GM15510 (cell line): Measurements from ENCODE around the gene E2F1.

Source experiments
- POLR2A ChIP-seq: IDR thresholded peaks from 3 replicates; pipeline ENCODE4 v1.6.1; 2011; ENCODE audit warnings: borderline replicate concordance; ENCODE audit not compliant: insufficient read length; ENCODE audit errors: extremely low read depth

Gene E2F1

DNA sequence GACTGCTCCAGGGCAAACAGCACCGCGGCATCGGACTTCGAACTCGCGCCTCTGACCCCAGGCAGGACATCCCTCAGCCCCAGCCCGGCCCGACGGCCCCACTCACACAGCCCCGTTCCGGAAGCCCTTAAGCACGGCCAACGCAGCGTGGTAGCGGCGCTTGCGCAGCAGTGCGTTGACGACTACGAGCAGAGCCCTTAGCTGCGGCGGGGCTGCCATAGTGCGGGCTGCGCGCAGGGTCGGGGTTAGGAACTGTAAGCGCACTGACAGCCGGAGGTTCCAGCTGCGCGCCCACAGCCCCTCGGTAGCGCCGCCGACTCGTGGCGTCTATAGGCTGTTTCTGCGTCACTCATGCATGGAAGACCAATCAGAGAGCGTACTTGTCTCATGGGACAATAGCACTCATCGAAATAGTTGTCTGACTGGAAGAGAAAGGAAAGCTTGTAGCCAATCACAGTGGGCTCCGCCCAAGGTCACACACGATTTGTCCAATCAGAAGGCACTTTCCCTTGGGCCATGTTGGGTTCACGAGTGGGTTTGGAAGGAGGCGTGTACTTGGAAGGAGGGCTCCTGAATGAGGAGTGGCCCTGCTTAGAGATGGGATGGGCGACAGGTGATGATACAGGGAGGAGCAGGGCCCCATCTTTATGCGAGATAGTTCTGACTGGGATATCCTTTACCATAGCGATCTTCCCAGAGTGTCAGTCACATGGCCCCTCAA lies 34.0 kb upstream of the E2F1 start, which contains the start of gene PXMP4:
TSS of gene PXMP4 (minus strand) at position 322 of the 721 bp plus-strand sequence. CDS start at position 219, 103 bp downstream.
- peak; percentile 59 for TF ChIP-seq POLR2A

- TF ChIP-seq POLR2A = no peak
These were observed 33.2 kb upstream of the E2F1 start for GRCh38 chr20:33719277-33719988.

- no peak for TF ChIP-seq POLR2A
These were observed 30.3 kb upstream of the E2F1 start for GRCh38 chr20:33716498-33716897.

DNA sequence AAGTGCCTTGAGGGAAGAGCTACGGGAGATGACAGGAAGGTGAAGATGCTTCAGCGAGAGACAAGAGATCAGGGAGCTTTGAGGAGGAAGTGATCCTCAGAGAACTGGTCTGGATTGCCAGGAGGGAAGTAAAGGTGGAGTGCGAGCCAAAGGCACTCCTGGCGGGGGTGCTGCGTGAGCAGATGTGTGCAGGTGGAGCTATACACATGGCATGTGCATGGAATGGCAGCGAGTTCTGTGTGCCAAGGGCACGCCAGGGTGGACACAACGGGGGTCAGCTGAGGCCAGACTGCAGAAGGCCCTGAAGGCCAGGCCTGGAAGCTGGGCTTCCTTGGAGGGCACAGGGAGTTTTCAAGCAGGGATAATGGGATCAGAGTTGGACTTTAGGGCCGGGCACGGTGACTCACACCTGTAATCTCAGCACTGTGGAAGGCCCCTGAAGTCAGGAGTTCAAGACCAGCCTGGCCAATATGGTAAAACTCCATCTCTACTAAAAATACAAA lies 27.7 kb upstream of the E2F1 start:
- no peak for TF ChIP-seq POLR2A

DNA sequence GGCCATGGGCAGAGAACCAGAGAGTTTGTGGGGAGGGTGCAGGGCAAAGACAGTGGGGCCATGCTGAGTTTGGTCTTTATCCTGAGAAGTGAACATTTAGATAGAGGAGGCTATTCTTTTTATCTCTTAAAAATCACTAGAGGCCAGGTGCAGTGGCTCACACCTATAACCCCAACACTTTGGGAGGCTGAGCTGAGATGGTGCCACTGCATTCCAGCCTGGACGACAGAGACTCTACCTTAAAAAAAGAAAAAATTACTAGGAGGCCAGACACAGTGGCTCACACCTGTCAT lies 25.2 kb upstream of the E2F1 start:
- TF ChIP-seq POLR2A = no peak

GRCh38 chr20:33710681-33711445 lies 24.7 kb upstream of the E2F1 start:
- no peak for TF ChIP-seq POLR2A

DNA sequence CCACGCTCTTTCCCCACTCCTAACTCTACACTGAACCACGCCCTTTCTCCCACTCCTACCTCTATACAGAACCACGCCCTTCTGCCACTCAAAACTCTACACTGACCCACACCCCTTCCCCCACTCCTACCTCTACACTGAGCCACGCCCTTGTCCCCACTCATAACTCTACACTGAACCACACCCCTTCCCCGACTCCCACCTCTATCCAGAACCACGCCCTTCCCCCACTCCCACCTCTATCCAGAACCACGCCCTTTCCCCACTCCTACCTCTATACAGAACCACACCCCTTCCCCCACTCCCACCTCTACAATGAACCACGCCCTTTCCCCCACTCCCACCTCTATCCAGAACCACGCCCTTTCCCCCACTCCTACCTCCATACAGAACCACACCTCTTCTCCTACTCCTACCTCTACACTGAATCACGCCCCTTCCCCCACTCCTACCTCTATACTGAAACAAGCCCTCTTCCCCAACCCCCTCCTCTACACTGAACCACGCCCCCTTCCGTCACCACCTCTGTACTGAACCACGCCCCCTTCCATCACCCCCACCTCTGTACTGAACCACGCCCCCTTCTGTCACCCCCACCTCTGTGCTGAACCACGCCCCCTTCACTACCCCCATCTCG lies 23.8 kb upstream of the E2F1 start:
- no peak for TF ChIP-seq POLR2A

- TF ChIP-seq POLR2A = no peak
These were observed 23.2 kb upstream of the E2F1 start for GRCh38 chr20:33709398-33709797.

DNA sequence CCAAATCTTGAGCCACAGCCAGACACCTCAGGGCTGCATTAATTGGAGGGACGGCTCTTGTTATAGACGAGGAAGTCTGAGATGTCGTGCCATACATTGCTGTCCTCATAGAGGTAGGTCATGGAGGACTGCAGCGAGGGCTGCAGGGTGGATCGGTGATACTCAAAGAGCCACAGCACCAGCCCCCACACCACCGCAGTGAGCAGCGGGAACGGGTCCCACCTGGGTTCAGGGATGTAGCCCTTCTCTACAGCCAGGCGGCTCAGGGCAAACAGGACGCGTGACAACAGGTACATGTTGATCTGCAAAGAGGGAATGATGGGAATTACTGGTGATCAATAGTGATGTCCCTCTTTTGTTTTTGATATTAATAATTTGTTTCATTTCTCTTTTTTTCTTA lies 21.5 kb upstream of the E2F1 start:
- TF ChIP-seq POLR2A = no peak

DNA sequence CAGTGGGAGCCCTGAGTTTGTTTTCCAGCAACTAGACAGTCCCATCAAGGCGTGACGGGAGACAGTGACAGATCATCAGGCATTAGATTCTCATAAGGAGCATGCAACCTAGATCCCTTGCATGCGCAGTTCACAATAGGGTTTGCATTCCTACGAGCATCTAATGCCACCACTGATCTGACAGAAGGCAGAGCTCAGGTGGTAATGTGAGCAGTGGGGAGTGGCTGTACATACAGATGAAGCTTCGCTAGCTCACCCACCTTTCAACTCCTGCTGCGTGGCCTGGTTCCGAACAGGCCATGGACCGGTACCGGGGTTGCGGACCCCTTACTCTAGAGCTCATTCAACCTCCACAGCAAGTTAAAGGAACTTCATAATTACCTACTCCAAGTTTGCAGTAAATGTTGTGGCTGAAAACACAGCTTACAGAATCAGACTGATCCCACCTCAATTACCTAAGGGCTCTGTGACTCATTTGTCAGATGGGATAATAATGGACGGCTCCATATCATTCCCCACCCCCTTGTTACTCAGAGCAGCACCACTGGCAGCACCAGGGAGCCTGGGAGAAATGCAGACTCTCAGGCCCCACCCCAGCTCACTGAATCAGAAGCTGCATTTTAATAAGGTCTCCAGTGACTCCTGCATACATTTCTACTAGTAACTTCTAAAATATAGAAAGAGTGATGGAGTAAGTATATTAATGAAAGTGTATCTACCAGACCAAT lies 18.2 kb upstream of the E2F1 start:
- no peak for TF ChIP-seq POLR2A

- no peak for TF ChIP-seq POLR2A
These were observed 17.4 kb upstream of the E2F1 start for GRCh38 chr20:33703498-33704137.

DNA sequence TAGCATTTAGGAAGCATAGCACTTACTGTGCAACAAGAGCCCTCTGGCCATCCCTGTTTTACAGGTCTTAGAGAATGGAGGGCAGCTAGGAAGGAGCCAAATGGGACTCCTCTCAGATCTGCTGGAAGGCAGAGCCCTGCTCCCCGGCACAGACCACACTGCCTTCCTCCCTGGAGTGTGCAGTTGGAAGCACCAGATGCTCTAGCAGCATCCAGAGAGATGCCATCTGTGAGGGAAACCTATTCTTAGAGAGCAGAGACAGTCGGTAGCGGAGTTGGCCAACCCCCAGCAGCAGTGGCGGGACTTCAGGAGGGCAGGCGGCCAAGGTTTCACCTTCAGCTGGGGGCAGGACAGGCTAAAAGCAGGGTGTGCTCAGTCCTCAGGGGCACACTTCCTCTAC lies 16.7 kb upstream of the E2F1 start:
- no peak for TF ChIP-seq POLR2A

DNA sequence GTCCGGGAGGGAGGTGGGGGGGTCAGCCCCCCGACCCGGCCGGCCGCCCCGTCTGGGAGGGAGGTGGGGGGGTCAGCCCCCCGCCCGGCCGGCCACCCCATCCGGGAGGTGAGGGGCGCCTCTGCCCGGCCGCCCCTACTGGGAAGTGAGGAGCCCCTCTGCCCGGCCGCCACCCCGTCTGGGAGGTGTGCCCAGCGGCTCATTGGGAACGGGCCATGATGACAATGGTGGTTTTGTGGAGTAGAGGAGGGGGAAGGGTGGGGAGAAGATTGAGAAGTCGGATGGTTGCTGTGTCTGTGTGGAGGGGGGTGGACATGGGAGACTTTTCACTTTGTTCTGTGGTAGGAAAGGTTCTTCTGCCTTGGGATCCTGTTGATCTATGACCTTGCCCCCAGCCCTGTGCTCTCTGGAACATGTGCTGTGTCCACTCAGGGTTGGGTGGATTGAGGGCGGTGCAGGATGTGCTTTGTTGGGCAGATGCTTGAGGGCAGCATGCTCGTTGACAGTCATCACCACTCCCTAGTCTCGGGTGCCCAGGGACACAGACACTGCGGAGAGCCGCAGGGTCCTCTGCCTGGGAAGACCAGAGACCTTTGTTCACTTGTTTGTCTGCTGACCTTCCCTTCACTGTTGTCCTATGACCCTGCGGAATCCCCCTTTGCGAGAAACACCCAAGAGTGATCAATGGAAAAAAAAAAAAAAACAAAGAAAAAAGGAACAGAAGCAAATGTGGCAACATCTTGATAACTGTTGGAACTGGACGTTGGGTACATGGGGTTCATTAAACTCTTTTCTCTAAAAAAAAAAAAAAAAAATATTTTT lies 15.7 kb upstream of the E2F1 start:
- no peak for TF ChIP-seq POLR2A
